Breast epithelium (tissue), 3 donors: Measurements from ENCODE around the gene GPC5.

Experiments
- POLR2A ChIP-seq: fragments of 450-650 bp; IDR thresholded peaks from one replicate; pipeline ENCODE4 v1.6.1; 2016; ENCODE audit warnings: antibody characterized with exemption, mild to moderate bottlenecking, moderate library complexity
- POLR2AphosphoS5 ChIP-seq, 3 donors: sonication (generic); formaldehyde crosslinking; IDR thresholded peaks; one replicate each; pipeline ENCODE4 v1.6.1; 2017; ENCODE audit warnings: antibody characterized with exemption in 3 of 3
- TF ChIP-seq, protein P1 (sequence below), 3 donors: fragments of 450-650 bp; IDR thresholded peaks; one replicate each; pipeline ENCODE4 v1.5.1; 2016 to 2017; ENCODE audit warnings: antibody characterized with exemption in 3 of 3, mild to moderate bottlenecking in 3 of 3, moderate library complexity in 3 of 3

DNA sequence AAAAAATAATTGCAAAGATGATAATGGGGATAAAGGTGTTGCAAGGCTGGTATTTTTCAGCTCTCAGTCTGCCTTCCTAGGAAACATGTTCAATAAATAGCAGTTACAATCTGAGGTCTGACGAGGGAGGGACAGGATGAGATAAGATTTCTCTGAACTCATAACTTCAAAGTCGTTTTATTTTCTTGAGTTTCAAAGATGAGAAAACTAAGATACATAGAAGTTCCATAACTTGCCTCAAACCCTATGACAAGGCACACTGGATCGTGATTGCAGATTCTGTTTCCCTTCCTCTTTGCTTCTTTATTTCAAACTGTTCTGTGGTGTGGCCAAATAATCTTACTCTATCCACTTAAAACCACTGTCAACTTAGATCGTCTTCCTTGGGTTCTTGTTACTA, 327.2 kb downstream of the GPC5 start:
- TF ChIP-seq, protein P1, sequence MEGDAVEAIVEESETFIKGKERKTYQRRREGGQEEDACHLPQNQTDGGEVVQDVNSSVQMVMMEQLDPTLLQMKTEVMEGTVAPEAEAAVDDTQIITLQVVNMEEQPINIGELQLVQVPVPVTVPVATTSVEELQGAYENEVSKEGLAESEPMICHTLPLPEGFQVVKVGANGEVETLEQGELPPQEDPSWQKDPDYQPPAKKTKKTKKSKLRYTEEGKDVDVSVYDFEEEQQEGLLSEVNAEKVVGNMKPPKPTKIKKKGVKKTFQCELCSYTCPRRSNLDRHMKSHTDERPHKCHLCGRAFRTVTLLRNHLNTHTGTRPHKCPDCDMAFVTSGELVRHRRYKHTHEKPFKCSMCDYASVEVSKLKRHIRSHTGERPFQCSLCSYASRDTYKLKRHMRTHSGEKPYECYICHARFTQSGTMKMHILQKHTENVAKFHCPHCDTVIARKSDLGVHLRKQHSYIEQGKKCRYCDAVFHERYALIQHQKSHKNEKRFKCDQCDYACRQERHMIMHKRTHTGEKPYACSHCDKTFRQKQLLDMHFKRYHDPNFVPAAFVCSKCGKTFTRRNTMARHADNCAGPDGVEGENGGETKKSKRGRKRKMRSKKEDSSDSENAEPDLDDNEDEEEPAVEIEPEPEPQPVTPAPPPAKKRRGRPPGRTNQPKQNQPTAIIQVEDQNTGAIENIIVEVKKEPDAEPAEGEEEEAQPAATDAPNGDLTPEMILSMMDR (IDR thresholded peaks at IDR 0.05): no peak
- TF ChIP-seq POLR2A (no peak), POLR2AphosphoS5 (IDR thresholded peaks at IDR 0.05) (no peak)
